Karpas-422 (cell line): ENCODE data around the gene DPP10. TPM values are rescaled to one million over a fixed set of nuclear protein-coding genes. Genes with fewer than 3 reads are reported as not detected.

Experiments
- DNase-seq: peaks from one replicate; pipeline ENCODE4 v3.0.0-alpha.2; 2015
- H2AFZ ChIP-seq: fragments of 200-600 bp; sonication (generic); 2 replicates; pipeline ENCODE4 v1.6.1; 2014; ENCODE audit warnings: antibody characterized with exemption, low read length, mixed read lengths
- H3K27ac ChIP-seq: fragments of 200-600 bp; sonication (generic); 2 replicates; pipeline ENCODE4 v1.5.1; 2014; ENCODE audit warnings: mild to moderate bottlenecking, low read length, moderate library complexity
- H3K27me3 ChIP-seq: fragments of 200-600 bp; sonication (generic); 2 replicates; pipeline ENCODE4 v1.6.1; 2014; ENCODE audit warnings: low read length, mixed read lengths
- H3K36me3 ChIP-seq: fragments of 200-600 bp; sonication (generic); 2 replicates; pipeline ENCODE4 v1.6.1; 2014; ENCODE audit warnings: low read length, mixed read lengths; ENCODE audit not compliant: insufficient read depth
- H3K4me1 ChIP-seq: fragments of 200-600 bp; sonication (generic); 2 replicates; pipeline ENCODE4 v1.6.1; 2014; ENCODE audit warnings: mild to moderate bottlenecking, low read length, mixed read lengths
- H3K4me2 ChIP-seq: fragments of 200-600 bp; sonication (generic); 2 replicates; pipeline ENCODE4 v1.6.1; 2014; ENCODE audit warnings: low read length, low read depth, mild to moderate bottlenecking; ENCODE audit not compliant: poor library complexity, severe bottlenecking
- H3K4me3 ChIP-seq: fragments of 200-600 bp; sonication (generic); 2 replicates; pipeline ENCODE4 v1.5.1; 2014; ENCODE audit warnings: mild to moderate bottlenecking, antibody characterized with exemption, low read length, mixed read lengths
- H3K79me2 ChIP-seq: fragments of 200-600 bp; sonication (generic); 2 replicates; pipeline ENCODE4 v1.6.1; 2014; ENCODE audit warnings: mild to moderate bottlenecking, low read length, mixed read lengths
- H3K9ac ChIP-seq: fragments of 200-600 bp; sonication (generic); 2 replicates; pipeline ENCODE4 v1.6.0; 2014; ENCODE audit warnings: low read length
- H3K9me2 ChIP-seq: fragments of 200-600 bp; sonication (generic), shearing (Covaris generic); replicated peaks from 2 replicates; pipeline ENCODE4 v1.6.0; 2014; ENCODE audit warnings: mild to moderate bottlenecking, low read length, moderate library complexity; ENCODE audit not compliant: insufficient read depth
- H3K9me3 ChIP-seq: fragments of 300-700, 200-600 bp; sonication (generic); 2 replicates; pipeline ENCODE4 v1.6.1; 2014; ENCODE audit warnings: low read length, mixed read lengths
- H4K20me1 ChIP-seq: fragments of 200-600 bp; sonication (generic); 2 replicates; pipeline ENCODE4 v1.6.1; 2014; ENCODE audit warnings: mild to moderate bottlenecking, antibody characterized with exemption, low read length, low read depth; ENCODE audit not compliant: insufficient read depth
- total RNA-seq: library from RNA; depleted of rRNA; stranded (reverse); fragments of >200 nt; shearing (Covaris generic); gene quantifications from 2 replicates; pipeline ENCODE4 v1.2.3, GENCODE V29; 2014; ENCODE audit warnings: low replicate concordance

The DPP10 gene
- total RNA-seq, 1 experiment from 2014 or later, result not detected

- no peak overlapping the region for H3K4me3 ChIP-seq
- no peaks in the 10 kb centered on the region for H3K36me3 ChIP-seq
- no peaks in the 10 kb centered on the region for H4K20me1 ChIP-seq
- H3K4me2 ChIP-seq, result no peak overlapping the region
- H3K4me1 ChIP-seq, result no peaks in the 10 kb centered on the region
- no peaks in the 10 kb centered on the region for H3K79me2 ChIP-seq
- no peaks in the 10 kb centered on the region for H3K9me2 ChIP-seq
- no peaks in the 10 kb centered on the region for H3K9me3 ChIP-seq
- H3K27ac ChIP-seq, result no peak overlapping the region
- no peak overlapping the region for H2AFZ ChIP-seq
- peak; percentile 61 for DNase-seq
- H3K9ac ChIP-seq, result no peak overlapping the region
- no peaks in the 10 kb centered on the region for H3K27me3 ChIP-seq
These were observed 723.2 kb downstream of the DPP10 start for GRCh38 chr2:115165529-115166109.

GRCh38 chr2:115168457-115168856 lies 726.0 kb downstream of the DPP10 start:
- Histone ChIP-seq H2AFZ (no peak overlapping the region), H4K20me1 (no peaks in the 10 kb centered on the region), H3K9me2 (no peaks in the 10 kb centered on the region), H3K27me3 (no peaks in the 10 kb centered on the region), H3K4me1 (no peaks in the 10 kb centered on the region), H3K79me2 (no peaks in the 10 kb centered on the region), H3K4me3 (no peak overlapping the region), H3K9me3 (no peaks in the 10 kb centered on the region), H3K4me2 (no peak overlapping the region), H3K36me3 (no peaks in the 10 kb centered on the region), H3K27ac (no peak overlapping the region), H3K9ac (no peak overlapping the region)
- DNase-seq, result no peak

- Histone ChIP-seq H3K4me3 (no peak overlapping the region), H3K27me3 (no peaks in the 10 kb centered on the region), H3K27ac (no peak overlapping the region), H3K36me3 (no peaks in the 10 kb centered on the region), H3K9me3 (no peaks in the 10 kb centered on the region), H2AFZ (no peak overlapping the region), H3K79me2 (no peaks in the 10 kb centered on the region), H3K4me1 (no peaks in the 10 kb centered on the region), H3K9ac (no peak overlapping the region), H3K4me2 (no peak overlapping the region), H3K9me2 (no peaks in the 10 kb centered on the region), H4K20me1 (no peaks in the 10 kb centered on the region)
- DNase-seq, result no peak
These were observed 727.4 kb downstream of the DPP10 start for GRCh38 chr2:115169814-115170213.

- Histone ChIP-seq H2AFZ (no peak overlapping the region), H3K79me2 (no peaks in the 10 kb centered on the region), H3K4me2 (no peak overlapping the region), H3K9me3 (no peaks in the 10 kb centered on the region), H3K4me1 (no peaks in the 10 kb centered on the region), H3K27ac (no peak overlapping the region), H3K4me3 (no peak overlapping the region), H3K9me2 (no peaks in the 10 kb centered on the region), H3K36me3 (no peaks in the 10 kb centered on the region), H3K27me3 (no peaks in the 10 kb centered on the region), H3K9ac (no peak overlapping the region), H4K20me1 (no peaks in the 10 kb centered on the region)
- DNase-seq, result no peak
These were observed 729.3 kb downstream of the DPP10 start for GRCh38 chr2:115171751-115172150.

GRCh38 chr2:115174651-115175050 lies 732.2 kb downstream of the DPP10 start:
- Histone ChIP-seq H3K79me2 (no peaks in the 10 kb centered on the region), H3K9ac (no peak overlapping the region), H3K27me3 (no peaks in the 10 kb centered on the region), H3K4me1 (no peaks in the 10 kb centered on the region), H3K36me3 (no peaks in the 10 kb centered on the region), H3K4me2 (no peak overlapping the region), H3K4me3 (no peak overlapping the region), H2AFZ (no peak overlapping the region), H3K9me3 (no peaks in the 10 kb centered on the region), H3K9me2 (no peaks in the 10 kb centered on the region), H3K27ac (no peak overlapping the region), H4K20me1 (no peaks in the 10 kb centered on the region)
- DNase-seq, result no peak

- no peaks in the 10 kb centered on the region for H3K9me2 ChIP-seq
- DNase-seq, result no peak
These were observed 740.7 kb downstream of the DPP10 start for GRCh38 chr2:115183144-115183543.

GRCh38 chr2:115190459-115190858 lies 748.0 kb downstream of the DPP10 start:
- Histone ChIP-seq H3K9me3 (no peaks in the 10 kb centered on the region), H3K9ac (no peak overlapping the region), H3K9me2 (no peaks in the 10 kb centered on the region), H2AFZ (no peak overlapping the region), H4K20me1 (no peaks in the 10 kb centered on the region), H3K4me2 (no peak overlapping the region), H3K4me3 (no peak overlapping the region), H3K79me2 (no peaks in the 10 kb centered on the region), H3K36me3 (no peaks in the 10 kb centered on the region), H3K4me1 (no peaks in the 10 kb centered on the region), H3K27me3 (no peaks in the 10 kb centered on the region), H3K27ac (no peak overlapping the region)
- no peak for DNase-seq

More at GRCh38 chr2:115183144-115183543, 740.7 kb downstream of the DPP10 start:
- H3K9ac ChIP-seq, result no peak overlapping the region
- H3K27me3 ChIP-seq, result no peaks in the 10 kb centered on the region
- H3K4me1 ChIP-seq, result no peaks in the 10 kb centered on the region
- H3K4me2 ChIP-seq, result no peak overlapping the region
- H3K79me2 ChIP-seq, result no peaks in the 10 kb centered on the region
- H3K4me3 ChIP-seq, result no peak overlapping the region
- H3K9me3 ChIP-seq, result no peaks in the 10 kb centered on the region
- no peaks in the 10 kb centered on the region for H3K36me3 ChIP-seq
- no peak overlapping the region for H3K27ac ChIP-seq
- no peaks in the 10 kb centered on the region for H4K20me1 ChIP-seq
- no peak overlapping the region for H2AFZ ChIP-seq

GRCh38 chr2:115194623-115195022 lies 752.2 kb downstream of the DPP10 start:
- Histone ChIP-seq H2AFZ (no peak overlapping the region), H3K27ac (no peak overlapping the region), H3K9ac (no peak overlapping the region), H3K9me3 (no peaks in the 10 kb centered on the region), H3K4me2 (no peak overlapping the region), H3K4me1 (no peaks in the 10 kb centered on the region), H3K27me3 (no peaks in the 10 kb centered on the region), H4K20me1 (no peaks in the 10 kb centered on the region), H3K79me2 (no peaks in the 10 kb centered on the region), H3K4me3 (no peak overlapping the region), H3K36me3 (no peaks in the 10 kb centered on the region), H3K9me2 (no peaks in the 10 kb centered on the region)
- no peak for DNase-seq

- Histone ChIP-seq H3K36me3 (no peaks in the 10 kb centered on the region), H3K9me3 (no peaks in the 10 kb centered on the region), H3K9ac (no peak overlapping the region), H3K79me2 (no peaks in the 10 kb centered on the region), H4K20me1 (no peaks in the 10 kb centered on the region), H3K4me3 (no peak overlapping the region), H2AFZ (no peak overlapping the region), H3K4me1 (no peaks in the 10 kb centered on the region), H3K9me2 (no peaks in the 10 kb centered on the region), H3K4me2 (no peak overlapping the region), H3K27ac (no peak overlapping the region), H3K27me3 (no peaks in the 10 kb centered on the region)
- DNase-seq, result no peak
These were observed 754.1 kb downstream of the DPP10 start for GRCh38 chr2:115196587-115196986.
